ENCODE data around the gene ANKRD63. TPM values are rescaled to one million over a fixed set of nuclear protein-coding genes. Genes with fewer than 3 reads are reported as not detected.

ANKRD63 gene
- total and polyA plus RNA-seq, 2 of the 8 experiments (the other 6 are each of a cell fraction or from before 2014, with no cell fraction given): 0.18 to 0.26 TPM

GRCh38 chr15:40329804-40330203 is 46.9 kb upstream of the ANKRD63 start:
- Histone ChIP-seq H2BK5ac (ENCODE audit: low read depth, low read length) (no peak overlapping the region), H3K9ac (replicated peaks in 1 of 4; ENCODE audit: extremely low read depth in 1 of 4, low read depth in 3 of 4, low read length in 3 of 4) (no peak overlapping the region)
- TF ChIP-seq ZNF274 (IDR thresholded peaks at IDR 0.05; ENCODE audit: borderline replicate concordance, extremely low read depth, low read length) (no peak), TBP (IDR thresholded peaks at IDR 0.05; ENCODE audit: low read depth, low read length) (no peak), HDAC2 (IDR thresholded peaks at IDR 0.05; ENCODE audit: borderline replicate concordance in 1 of 2, low read depth in 2 of 2, low read length in 2 of 2) (no peak), CTCF (IDR thresholded peaks at IDR 0.05; ENCODE audit: control extremely low read depth in 1 of 3, insufficient read depth in 1 of 3, low read depth in 1 of 3, low read length in 3 of 3) (no peak), RBBP5 (IDR thresholded peaks at IDR 0.05; ENCODE audit: borderline replicate concordance, low read depth, low read length) (no peak), CHD1 (IDR thresholded peaks at IDR 0.05; ENCODE audit: low read depth, low read length) (no peak)
- TF ChIP-seq, protein P1, sequence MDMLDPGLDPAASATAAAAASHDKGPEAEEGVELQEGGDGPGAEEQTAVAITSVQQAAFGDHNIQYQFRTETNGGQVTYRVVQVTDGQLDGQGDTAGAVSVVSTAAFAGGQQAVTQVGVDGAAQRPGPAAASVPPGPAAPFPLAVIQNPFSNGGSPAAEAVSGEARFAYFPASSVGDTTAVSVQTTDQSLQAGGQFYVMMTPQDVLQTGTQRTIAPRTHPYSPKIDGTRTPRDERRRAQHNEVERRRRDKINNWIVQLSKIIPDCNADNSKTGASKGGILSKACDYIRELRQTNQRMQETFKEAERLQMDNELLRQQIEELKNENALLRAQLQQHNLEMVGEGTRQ (IDR thresholded peaks at IDR 0.05; ENCODE audit: low read length): no peak

More at GRCh38 chr15:40329804-40330203, 46.9 kb upstream of the ANKRD63 start:
- no peak overlapping the region for H3K4ac ChIP-seq (replicated peaks; ENCODE audit: insufficient read length, low read depth, low read length)
- H3K79me1 ChIP-seq (ENCODE audit: low read depth, low read length): no peaks in the 10 kb centered on the region; the same call in 1 of the 2 replicates
- H3K4me1 ChIP-seq (replicated peaks in 1 of 4; ENCODE audit: control insufficient read depth in 3 of 4, insufficient read depth in 4 of 4, low read length in 3 of 4): peaks cover 26 to 41% (median 29%) of the 10 kb centered on the region in 4 experiments
- H4K8ac ChIP-seq (ENCODE audit: extremely low read depth, insufficient read depth, low read length): no peak overlapping the region
- no peak for FAIRE-seq
- H3K27ac ChIP-seq (ENCODE audit: low read depth, low read length): no peak overlapping the region
- H3K4me2 ChIP-seq (ENCODE audit: insufficient read depth in 1 of 2, low read depth in 2 of 2, low read length in 2 of 2): no peak overlapping the region
- no peak overlapping the region for H2AFZ ChIP-seq (ENCODE audit: low read length)
- H2BK120ac ChIP-seq (replicated peaks; ENCODE audit: low read depth, low read length): no peak overlapping the region
- H4K20me1 ChIP-seq (replicated peaks in 1 of 2; ENCODE audit: control insufficient read depth in 1 of 2, insufficient read depth in 2 of 2, low read length in 2 of 2): no peaks in the 10 kb centered on the region
- H3K23me2 ChIP-seq (ENCODE audit: low read depth, low read length): peaks cover 2% of the 10 kb centered on the region
- peaks cover 0 to 6% (median 0%) of the 10 kb centered on the region in 4 experiments; a peak in 1 of 7 replicates for H3K27me3 ChIP-seq (replicated peaks in 1 of 4; ENCODE audit: control insufficient read depth in 3 of 4, extremely low read depth in 1 of 4, insufficient read depth in 3 of 4, low read length in 3 of 4)
- H3K14ac ChIP-seq (ENCODE audit: insufficient read length): no peak overlapping the region
- DNase-seq (ENCODE audit: low read depth in 1 of 2, low spot score in 2 of 2): no peak
- H3K18ac ChIP-seq (ENCODE audit: extremely low read depth, low read length): no peak overlapping the region
- ChIA-PET POLR2A (ENCODE audit: partially characterized antibody) (interaction anchor here (0.9 to 5.6 kb wide), 3 partner anchors 8 to 100 kb away, joined by 3 to 66 read pairs (median 3); partner anchors contain the start of genes CCDC9B and PLCB2), CTCF (ENCODE audit: partially characterized antibody) (interaction anchor here (1.0 to 21.1 kb wide), 7 partner anchors 8 to 93 kb away, joined by 3 to 295 read pairs (median 15); partner anchors contain the start of genes CCDC9B and PLCB2)
- H2BK12ac ChIP-seq (ENCODE audit: low read depth, low read length): no peak overlapping the region
- no peak overlapping the region for H3K4me3 ChIP-seq (ENCODE audit: extremely low read depth in 1 of 4, insufficient read depth in 2 of 4, low read depth in 3 of 4, low read length in 4 of 4)
- H3K23ac ChIP-seq (ENCODE audit: insufficient read length): no peak overlapping the region
- no peak overlapping the region for H2AK5ac ChIP-seq (ENCODE audit: low read depth, low read length)
- H2BK15ac ChIP-seq (ENCODE audit: low read length): no peak overlapping the region
- 95% methylated on average over 7 of the region's 7 CpGs; no CpG with 5 or more reads in 1 of the 2 experiments for WGBS, 2 experiments (ENCODE audit: extremely low coverage in 1 of 2, insufficient coverage in 1 of 2, insufficient read length in 1 of 2, insufficient replicate concordance in 2 of 2, low coverage in 1 of 2, low lambda C conversion rate in 2 of 2, missing lambda C conversion rate in 1 of 2)
- H3K9me3 ChIP-seq (ENCODE audit: insufficient read depth in 2 of 2, low read depth in 1 of 2, low read length in 1 of 2): no peaks in the 10 kb centered on the region; a peak in 1 of 4 replicates
- no peak overlapping the region for H2BK20ac ChIP-seq (ENCODE audit: low read length)
- H3K36me3 ChIP-seq (ENCODE audit: control insufficient read depth in 2 of 4, insufficient read depth in 4 of 4, low read length in 3 of 4): peaks cover 0 to 11% (median 0%) of the 10 kb centered on the region in 4 experiments; a peak in 3 of 8 replicates
- H3K56ac ChIP-seq (replicated peaks; ENCODE audit: insufficient read length, low read depth, low read length): no peak overlapping the region
- H4K5ac ChIP-seq (ENCODE audit: insufficient read length, low read depth, low read length): no peak overlapping the region
- no peak overlapping the region for H4K91ac ChIP-seq (replicated peaks; ENCODE audit: insufficient read length, low read length)
- peaks cover 0 to 12% of the 10 kb centered on the region in 2 experiments; a peak in 2 of 4 replicates for H3K79me2 ChIP-seq (ENCODE audit: control insufficient read depth in 1 of 2, insufficient read depth in 2 of 2, low read length in 2 of 2)

Data from H1 (cell line).